Testis (tissue), 3 donors: Measurements from ENCODE around the gene MED8. TPM values are rescaled to one million over a fixed set of nuclear protein-coding genes. Genes with fewer than 3 reads are reported as not detected.

Experiments used
- DNase-seq: peaks from one replicate; pipeline ENCODE4 v3.0.0-alpha.2; 2019
- H3K27ac ChIP-seq, 2 donors: fragments of 200-600 bp; sonication (generic); one replicate each; pipeline ENCODE4 v1.5.1; 2019
- H3K27me3 ChIP-seq: fragments of 200-600 bp; sonication (generic); one replicate; pipeline ENCODE4 v1.5.1; 2019
- H3K36me3 ChIP-seq: fragments of 200-600 bp; sonication (generic); one replicate; pipeline ENCODE4 v1.5.1; 2017; ENCODE audit warnings: low read depth; ENCODE audit errors: missing control alignments
- H3K4me1 ChIP-seq: fragments of 200-600 bp; sonication (generic); one replicate; pipeline ENCODE4 v1.5.1; 2019
- H3K4me3 ChIP-seq, 2 donors: fragments of 200-600 bp; sonication (generic); one replicate each; pipeline ENCODE4 v1.5.1; 2017 to 2019
- H3K9me3 ChIP-seq: fragments of 200-600 bp; sonication (generic); one replicate; pipeline ENCODE4 v1.5.1; 2017
- CTCF ChIP-seq, 3 experiments: fragments of 450-650 bp in 2 of 3; fragments of 200-600 bp in 1 of 3; sonication (generic) in 1 of 3; IDR thresholded peaks; one replicate each; pipeline ENCODE4 v1.5.1; 2016 to 2019; ENCODE audit warnings: antibody characterized with exemption in 3 of 3, mild to moderate bottlenecking in 2 of 3, moderate library complexity in 1 of 3
- POLR2A ChIP-seq: fragments of 450-650 bp; IDR thresholded peaks from one replicate; pipeline ENCODE4 v1.6.1; 2017; ENCODE audit warnings: antibody characterized with exemption, mild to moderate bottlenecking, moderate library complexity
- WGBS, 2 donors: methylation state at CpG; one replicate each; pipeline ENCODE4 v1.1.5; 2018; 5-methylcytosine and 5-hydroxymethylcytosine counted together
- intact Hi-C: fragments of 100-400 bp; cut with DNase I; formaldehyde crosslinking; loops from one replicate; pipeline ENCODE4 v1.15.1; 2023; ENCODE audit warnings: low total_unique reads
- polyA plus RNA-seq: library from polyadenylated mRNA; stranded (reverse); fragments of 350-450 nt; fragmentation: Illumina TruSeq; extraction: RNeasy Lipid Tissue Mini Kit (QIAGEN cat#74804); gene quantifications from one replicate; pipeline ENCODE4 v1.2.3, GENCODE V29; 2014; ENCODE audit warnings: low read depth, low replicate concordance; ENCODE audit not compliant: insufficient read depth
- total RNA-seq, 2 donors: library from RNA; depleted of rRNA; stranded (reverse); fragments of >200 nt; gene quantifications; one replicate each; pipeline ENCODE4 v1.2.3, GENCODE V29; 2016

The MED8 gene
- total and polyA plus RNA-seq, 3 donors from 2014 or later = 43.2 to 49.4 (median 46.5) TPM

DNA sequence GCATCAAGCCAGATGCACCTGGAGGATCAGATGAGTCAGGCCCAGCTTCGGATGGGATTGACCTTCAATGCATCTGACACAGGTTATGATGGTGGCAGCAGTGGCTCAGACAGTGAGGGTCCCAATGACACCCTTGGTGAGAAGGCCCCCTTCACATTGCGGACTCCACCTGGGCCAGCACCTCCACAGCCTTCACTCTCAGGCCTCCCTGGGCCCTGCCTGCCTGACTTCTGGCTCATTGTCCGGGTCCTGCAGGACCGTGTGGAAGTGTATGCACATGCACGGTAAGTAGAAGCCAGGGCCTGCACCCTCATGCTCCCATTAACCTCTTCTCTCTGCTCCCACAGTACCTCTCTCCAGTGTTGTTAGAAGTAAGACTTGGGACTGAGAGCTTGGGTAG is 43.3 kb upstream of the MED8 start:
- no peak for TF ChIP-seq CTCF (IDR thresholded peaks at IDR 0.05)
- no peak for TF ChIP-seq POLR2A
- 80 to 88% methylated on average over 4 to 5 of the region's 5 CpGs for WGBS, 2 donors
- intact Hi-C loops = no loop called here

DNA sequence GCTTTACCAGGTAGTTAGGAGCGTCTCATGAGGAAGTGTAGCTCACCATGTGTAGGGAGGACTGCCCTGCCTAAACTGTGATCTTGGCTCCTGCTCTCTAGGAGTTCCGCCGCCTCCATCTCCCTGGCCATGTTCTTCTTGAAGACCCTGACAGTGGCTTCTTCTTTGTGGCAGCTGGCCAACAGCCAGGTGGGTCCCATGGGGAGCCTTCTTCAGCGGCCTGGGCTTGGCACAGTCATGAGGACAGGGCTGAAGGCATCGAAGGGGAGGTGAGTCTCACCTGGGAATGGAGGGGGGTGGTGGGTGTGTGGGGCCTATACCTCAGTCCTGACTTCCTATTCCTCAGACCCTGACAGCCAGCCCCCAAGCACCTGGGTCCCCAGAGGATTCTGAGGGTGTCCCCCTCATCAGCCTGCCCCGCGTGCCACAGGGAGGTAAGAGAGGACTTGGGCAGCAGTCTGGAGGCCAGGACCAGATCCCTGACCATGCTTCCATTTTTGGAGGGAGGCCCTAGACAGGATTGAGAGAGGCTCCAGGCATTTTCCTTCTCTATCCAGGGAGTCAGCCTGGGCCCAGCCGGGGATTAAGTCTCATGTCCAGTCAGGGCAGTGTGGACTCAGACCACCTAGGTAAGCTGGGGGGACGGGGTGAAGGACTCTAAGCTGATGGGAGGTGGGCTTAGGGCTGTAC is 42.7 kb upstream of the MED8 start:
- DNase-seq = no peak

More for the DNA sequence above, 43.3 kb upstream of the MED8 start:
- DNase-seq = no peak
- Histone ChIP-seq H3K27ac (no peak overlapping the region), H3K27me3 (no peaks in the 10 kb centered on the region), H3K4me1 (no peaks in the 10 kb centered on the region), H3K9me3 (no peaks in the 10 kb centered on the region), H3K4me3 (no peak overlapping the region), H3K36me3 (no peaks in the 10 kb centered on the region)

GRCh38 chr1:43431676-43432075 is 42.1 kb upstream of the MED8 start:
- Histone ChIP-seq H3K4me1 (no peaks in the 10 kb centered on the region), H3K27me3 (no peaks in the 10 kb centered on the region), H3K4me3 (no peak overlapping the region), H3K27ac (no peak overlapping the region), H3K9me3 (no peaks in the 10 kb centered on the region), H3K36me3 (no peaks in the 10 kb centered on the region)
- DNase-seq = no peak
- intact Hi-C loops = no loop called here
- TF ChIP-seq CTCF (IDR thresholded peaks at IDR 0.05) (no peak), POLR2A (no peak)
- 94 to 96% methylated on average over 9 of the region's 9 CpGs for WGBS, 2 donors

More for the DNA sequence above, 42.7 kb upstream of the MED8 start:
- no peaks in the 10 kb centered on the region for H3K9me3 ChIP-seq
- no peak for TF ChIP-seq CTCF (IDR thresholded peaks at IDR 0.05)
- TF ChIP-seq POLR2A = no peak
- no peaks in the 10 kb centered on the region for H3K36me3 ChIP-seq
- no peak overlapping the region for H3K4me3 ChIP-seq
- H3K4me1 ChIP-seq = no peaks in the 10 kb centered on the region
- no peak overlapping the region for H3K27ac ChIP-seq
- intact Hi-C loops = no loop called here
- no peaks in the 10 kb centered on the region for H3K27me3 ChIP-seq
- WGBS, 2 donors = 91 to 95% methylated on average over 6 to 9 of the region's 9 CpGs

DNA sequence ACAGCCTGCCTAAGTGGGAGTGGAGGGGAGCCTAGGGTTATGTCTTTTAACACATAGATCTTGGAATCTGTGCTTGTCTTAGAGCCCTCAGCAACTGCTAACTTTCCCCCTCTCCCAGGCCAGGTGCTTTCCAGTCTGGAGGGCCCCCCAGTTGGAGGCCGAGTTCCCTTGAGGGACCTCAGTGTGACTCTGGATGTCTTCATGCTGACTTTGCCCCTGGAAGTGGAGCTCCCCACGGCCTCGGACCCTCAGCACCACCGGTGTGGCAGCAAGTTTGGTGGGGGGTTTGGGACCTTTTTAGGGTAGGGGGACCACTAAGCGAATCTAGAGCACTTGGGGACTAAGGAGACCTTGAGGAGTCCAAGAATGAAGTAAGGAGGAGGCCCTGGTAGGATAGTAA is 41.2 kb upstream of the MED8 start:
- WGBS, 2 donors = 87 to 92% methylated on average over 5 of the region's 5 CpGs
- H3K36me3 ChIP-seq = no peaks in the 10 kb centered on the region
- H3K9me3 ChIP-seq = no peaks in the 10 kb centered on the region
- intact Hi-C loops = no loop called here
- DNase-seq = no peak
- no peak for TF ChIP-seq CTCF (IDR thresholded peaks at IDR 0.05)
- no peak for TF ChIP-seq POLR2A
- H3K4me1 ChIP-seq = no peaks in the 10 kb centered on the region
- H3K27me3 ChIP-seq = no peaks in the 10 kb centered on the region
- H3K4me3 ChIP-seq = no peak overlapping the region
- no peak overlapping the region for H3K27ac ChIP-seq

DNA sequence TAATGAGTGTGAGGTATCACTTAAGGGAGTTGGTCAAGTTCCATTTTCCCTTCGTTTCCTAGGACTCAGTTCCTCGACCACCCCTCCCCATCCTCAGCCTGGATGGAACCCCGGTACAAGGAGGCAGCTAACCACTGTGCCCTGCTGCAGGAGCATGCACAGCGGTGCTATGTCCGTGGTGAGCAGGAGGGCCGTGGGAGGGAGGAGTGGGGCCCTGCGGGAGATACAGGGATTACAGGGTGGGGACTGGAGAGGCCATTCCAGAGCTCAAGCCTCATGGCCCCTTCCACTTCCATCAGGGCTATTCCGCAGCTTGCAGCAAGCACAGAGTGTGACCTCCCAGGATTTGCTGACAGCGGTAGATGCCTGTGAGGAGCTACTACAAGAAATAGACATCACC is 38.3 kb upstream of the MED8 start:
- Histone ChIP-seq H3K36me3 (no peaks in the 10 kb centered on the region), H3K27ac (no peak overlapping the region), H3K27me3 (no peaks in the 10 kb centered on the region), H3K4me1 (no peaks in the 10 kb centered on the region), H3K4me3 (no peak overlapping the region), H3K9me3 (no peaks in the 10 kb centered on the region)
- TF ChIP-seq CTCF (IDR thresholded peaks at IDR 0.05) (no peak), POLR2A (no peak)
- 81 to 92% methylated on average over 9 of the region's 9 CpGs for WGBS, 2 donors
- intact Hi-C loops = no loop called here
- no peak for DNase-seq
